COLO829 (cell line): ENCODE data around the gene OR1J4.
"Not testable (repeated sequence)": the region's sequence is repeated elsewhere in the genome, so short reads cannot be mapped to it uniquely, and the experiment has no call there.

Experiments used
- DNase-seq: peaks from one replicate; pipeline ENCODE4 v3.0.0; 2012; ENCODE audit warnings: low spot score

OR1J4 gene, protein sequence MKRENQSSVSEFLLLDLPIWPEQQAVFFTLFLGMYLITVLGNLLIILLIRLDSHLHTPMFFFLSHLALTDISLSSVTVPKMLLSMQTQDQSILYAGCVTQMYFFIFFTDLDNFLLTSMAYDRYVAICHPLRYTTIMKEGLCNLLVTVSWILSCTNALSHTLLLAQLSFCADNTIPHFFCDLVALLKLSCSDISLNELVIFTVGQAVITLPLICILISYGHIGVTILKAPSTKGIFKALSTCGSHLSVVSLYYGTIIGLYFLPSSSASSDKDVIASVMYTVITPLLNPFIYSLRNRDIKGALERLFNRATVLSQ

DNA sequence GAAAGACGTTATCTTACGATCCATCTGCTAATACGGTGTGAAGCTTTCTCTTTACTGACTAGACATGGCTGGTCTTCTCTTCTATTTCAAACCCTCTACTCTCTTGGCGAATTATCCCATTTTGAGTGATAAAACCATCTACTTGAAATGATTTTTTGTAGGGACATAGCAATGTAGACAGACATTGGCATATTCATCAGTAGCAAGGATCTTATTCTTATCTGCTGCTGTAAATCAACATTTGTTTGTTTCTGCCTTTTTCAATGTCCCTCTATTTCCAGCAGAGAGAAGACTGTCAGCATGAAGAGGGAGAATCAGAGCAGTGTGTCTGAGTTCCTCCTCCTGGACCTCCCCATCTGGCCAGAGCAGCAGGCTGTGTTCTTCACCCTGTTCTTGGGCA is at the start of gene OR1J4:
Gene OR1J4, plus strand, starts transcription at position 301 of the 400 bp plus-strand sequence. Its CDS starts 0 bp downstream, at position 301.
- DNase-seq, result no peak

DNA sequence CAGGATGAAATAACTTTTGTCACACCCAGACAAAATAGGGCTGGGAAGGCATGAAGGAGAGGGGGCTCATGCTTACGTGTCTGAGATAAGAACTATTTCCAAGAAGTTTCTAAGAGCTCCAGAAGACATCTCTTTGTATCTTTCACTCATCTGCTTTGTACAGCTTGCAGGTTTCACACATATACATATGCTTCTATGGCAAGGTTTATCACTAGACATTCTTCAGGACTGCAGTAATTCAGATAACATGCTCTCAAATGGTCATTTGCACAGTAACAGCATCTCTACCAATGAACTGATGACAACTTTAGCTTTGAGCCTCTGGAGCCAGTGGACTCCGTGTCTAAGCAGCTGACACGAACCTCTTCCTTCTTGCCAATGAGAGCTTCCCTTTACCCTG is 44.4 kb upstream of the OR1J4 start:
- no peak for DNase-seq

DNA sequence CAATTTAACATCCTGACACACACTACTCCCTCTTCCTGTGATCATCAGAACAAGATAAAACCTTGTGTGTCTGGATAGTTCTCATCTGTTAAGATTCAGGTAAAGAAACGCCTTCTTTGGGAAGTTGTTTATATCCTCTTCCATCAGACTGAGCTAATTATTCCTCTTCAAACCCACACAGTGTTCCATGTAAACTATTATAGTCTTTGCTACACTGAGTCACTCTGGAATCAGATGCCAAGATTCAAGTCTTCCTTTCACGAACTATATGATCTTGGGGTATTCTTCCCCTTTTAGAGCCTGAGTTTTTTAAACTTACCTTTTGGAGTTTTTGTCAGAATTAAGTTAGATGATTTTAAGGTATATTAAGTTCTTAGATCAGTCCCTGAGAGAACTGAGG is 43.2 kb upstream of the OR1J4 start:
- DNase-seq, result no peak

DNA sequence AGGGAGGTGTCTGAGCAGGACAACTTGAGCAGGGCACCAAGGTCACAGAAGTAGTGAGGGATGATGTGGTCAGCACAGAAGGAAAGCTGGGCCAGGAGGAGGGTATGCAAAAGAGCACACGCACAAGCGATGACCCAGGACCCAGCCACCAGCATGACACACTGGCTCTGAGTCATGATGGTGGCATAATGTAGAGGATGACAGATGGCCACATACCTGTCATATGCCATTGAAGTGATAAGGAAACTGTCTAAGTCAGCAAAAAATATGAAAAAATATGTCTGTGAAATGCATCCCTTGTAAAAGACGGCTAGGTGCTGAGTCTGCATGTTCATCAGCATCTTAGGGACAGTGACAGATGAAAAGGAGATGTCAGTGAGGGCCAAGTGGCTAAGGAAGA is 41.6 kb upstream of the OR1J4 start:
- no peak for DNase-seq

DNA sequence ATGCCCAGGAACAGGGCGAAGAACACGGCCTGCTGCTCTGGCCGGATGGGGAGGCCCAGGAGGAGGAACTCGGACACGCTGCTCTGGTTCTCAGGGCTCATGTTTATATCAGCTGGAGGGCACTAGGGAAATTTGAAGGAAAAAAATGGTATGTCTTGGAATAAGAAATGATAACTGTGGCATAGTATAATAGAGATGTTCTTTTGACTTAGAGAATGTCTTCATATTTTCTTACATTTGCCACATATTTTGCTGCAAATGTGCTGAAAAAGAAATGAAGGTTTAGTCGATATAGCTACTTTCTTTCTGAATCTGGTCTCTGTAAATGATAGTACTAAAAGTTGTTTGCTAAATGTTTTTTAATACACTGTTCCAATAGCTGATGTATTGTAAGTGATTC is 41.1 kb upstream of the OR1J4 start, which contains the start of gene OR1J1:
Gene OR1J1, minus strand, starts transcription at position 101 of the 400 bp plus-strand sequence. Its CDS starts 0 bp downstream, at position 101.
- no peak for DNase-seq

DNA sequence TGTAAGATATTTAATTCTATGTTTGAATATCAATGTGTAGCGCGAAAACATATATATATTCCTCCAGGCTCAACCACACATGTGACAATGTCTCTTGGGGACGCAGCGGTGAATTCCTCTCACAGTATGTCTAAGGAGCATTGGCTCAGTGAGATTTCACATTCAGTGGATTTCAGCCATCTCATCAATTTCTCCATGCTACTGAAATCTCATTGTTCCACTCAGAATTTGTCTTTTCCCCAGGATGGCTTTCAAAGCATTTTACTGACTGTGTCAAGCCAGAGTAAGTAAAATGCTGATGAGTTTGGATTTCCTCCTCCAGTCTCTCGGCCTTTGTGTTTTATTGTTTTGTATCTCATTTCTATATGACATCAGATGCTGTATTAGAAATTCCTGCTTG is 39.9 kb upstream of the OR1J4 start:
- DNase-seq, result no peak

DNA sequence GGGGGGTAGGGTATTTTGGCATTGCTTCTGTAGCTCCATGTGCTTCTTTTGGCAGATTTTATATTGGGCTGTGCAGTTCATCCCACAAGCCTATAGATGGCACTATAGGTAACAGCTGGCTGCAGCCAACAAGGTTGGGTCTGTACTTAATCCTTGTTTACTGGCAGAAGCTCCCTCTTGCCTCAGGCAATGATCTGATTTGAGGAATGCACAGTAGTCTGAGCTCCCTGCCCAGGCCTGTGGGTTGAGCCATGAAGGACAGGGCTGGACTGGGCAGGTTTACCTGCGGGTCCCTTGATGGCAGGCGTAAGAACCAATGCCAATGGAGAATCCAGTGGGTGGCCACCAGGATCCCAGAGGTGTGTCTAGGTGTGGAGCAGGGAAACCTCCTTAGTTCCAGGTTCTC is 20.1 kb upstream of the OR1J4 start:
- peak; percentile 68 for DNase-seq

DNA sequence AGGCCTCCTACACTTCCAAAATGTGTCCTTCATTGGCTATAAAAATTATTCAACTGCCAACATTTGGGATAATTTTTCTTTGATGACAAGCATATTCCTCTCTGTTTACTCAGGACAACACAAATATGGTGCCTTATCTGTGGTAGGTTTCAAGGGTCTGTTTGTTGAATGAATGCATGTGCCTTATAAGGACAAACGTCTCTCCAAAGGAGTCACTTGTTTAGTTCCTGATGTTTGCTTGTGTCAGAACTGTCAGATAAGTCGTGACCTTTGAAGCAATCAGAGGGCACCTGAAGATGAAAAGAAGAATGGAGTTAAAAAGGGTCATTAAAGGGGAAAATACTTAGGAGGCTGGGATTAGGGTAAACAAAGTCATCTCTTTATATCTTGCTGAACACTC is 12.0 kb upstream of the OR1J4 start:
- no peak for DNase-seq

DNA sequence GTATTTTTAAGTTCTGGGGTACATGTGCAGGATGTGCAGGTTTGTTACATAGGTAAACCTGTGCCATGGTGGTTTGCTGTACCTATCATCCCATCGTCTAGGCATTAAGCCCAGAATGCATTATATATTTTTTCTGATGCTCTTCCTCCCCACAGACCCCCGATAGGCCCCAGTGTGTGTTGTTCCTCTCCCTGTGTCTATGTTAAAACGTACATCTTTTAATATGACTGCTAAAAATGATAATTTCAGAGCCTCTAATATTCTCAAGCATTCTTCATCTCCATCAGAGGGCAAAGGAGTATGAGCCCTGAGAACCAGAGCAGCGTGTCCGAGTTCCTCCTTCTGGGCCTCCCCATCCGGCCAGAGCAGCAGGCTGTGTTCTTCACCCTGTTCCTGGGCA is 8.4 kb upstream of the OR1J4 start, which contains the start of gene OR1J2:
Gene OR1J2, plus strand, starts transcription at position 301 of the 400 bp plus-strand sequence. Its CDS starts 0 bp downstream, at position 301.
- DNase-seq, result no peak

DNA sequence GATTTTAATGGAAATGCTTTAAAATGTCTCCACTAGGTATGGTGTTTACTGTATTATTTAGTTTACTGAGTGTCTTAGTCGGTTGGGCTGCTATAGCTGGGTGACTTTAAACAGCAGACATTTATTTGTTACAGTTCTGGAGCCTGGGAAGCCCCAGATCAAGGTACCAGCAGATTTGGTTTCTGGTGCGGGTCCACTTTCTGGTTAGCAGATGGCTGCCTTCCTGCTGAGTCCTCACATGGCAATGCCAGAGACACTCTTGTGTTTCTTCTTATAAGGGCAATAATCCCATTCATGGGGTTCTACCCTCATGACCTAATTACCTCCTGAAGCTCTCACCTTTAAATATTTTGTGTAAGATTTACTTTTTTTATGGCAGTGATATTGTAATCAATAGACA is 715 bp upstream of the OR1J4 start:
- DNase-seq, result no peak

DNA sequence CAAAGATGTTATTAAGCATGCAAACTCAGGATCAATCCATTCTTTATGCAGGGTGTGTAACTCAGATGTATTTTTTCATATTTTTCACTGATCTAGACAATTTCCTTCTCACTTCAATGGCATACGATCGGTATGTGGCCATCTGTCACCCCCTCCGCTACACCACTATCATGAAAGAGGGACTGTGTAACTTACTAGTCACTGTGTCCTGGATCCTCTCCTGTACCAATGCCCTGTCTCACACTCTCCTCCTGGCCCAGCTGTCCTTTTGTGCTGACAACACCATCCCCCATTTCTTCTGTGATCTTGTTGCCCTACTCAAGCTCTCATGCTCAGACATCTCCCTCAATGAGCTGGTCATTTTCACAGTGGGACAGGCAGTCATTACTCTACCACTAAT is 435 bp downstream of the OR1J4 start:
- DNase-seq, result no peak

DNA sequence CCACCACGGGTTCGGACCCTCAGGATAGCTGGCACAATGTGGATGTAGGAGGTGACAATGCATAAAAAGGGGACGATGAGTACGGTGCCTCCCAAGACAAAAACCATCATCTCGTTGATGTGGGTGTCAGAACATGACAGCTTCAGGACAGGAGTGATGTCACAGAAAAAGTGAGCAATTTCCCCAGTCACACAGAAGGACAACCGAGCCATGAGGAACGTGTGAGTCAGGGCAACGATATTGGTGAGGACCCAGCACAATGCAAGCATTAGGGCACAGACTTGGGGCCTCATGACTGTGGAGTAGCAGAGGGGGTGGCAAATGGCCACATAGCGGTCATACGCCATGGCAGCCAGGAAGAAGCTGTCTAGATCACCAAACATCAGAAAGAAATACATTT is 7.7 kb downstream of the OR1J4 start:
- DNase-seq, result no peak

DNA sequence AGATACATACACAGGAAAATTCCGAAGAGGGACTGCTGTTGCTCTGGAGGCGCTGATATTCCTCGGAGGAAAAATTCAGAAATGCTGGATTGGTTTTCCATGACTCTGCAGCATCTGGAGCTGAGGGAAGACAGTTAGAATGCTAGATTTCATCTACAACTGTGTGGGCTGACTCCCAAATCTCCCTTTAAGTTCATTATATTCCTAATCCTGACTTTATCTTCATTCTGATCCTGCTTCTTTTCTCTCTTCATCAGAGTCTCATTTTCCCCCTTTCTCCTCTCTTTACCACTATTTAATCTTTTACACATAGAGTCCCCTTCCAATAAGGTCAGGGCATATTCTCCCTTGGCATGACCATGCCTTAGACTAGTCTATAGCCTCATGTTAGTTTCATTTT is 8.3 kb downstream of the OR1J4 start, which contains the start of gene OR1N1:
Gene OR1N1, minus strand, starts transcription at position 101 of the 400 bp plus-strand sequence. Its CDS starts 0 bp downstream, at position 101.
- DNase-seq, result no peak

DNA sequence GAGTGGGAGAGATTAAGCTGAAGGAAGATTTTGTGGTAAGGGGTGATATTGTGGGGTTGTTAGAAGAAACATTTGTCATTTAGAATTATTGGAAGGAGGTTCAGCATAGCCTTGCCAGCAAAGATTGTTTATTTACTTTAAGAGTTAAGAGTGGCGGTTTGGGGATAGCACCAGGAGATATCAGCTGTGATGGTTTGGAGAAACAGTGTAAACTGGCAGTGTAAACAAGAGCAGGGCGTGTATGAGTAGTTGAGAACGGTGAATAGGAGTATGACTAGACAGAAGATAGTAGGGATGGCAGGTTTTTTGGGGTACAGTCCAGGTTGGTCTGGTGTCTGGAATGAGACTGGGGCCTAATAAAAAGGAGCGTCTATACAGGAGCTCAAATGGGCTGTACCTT is 12.2 kb downstream of the OR1J4 start:
- not testable (repeated sequence) for DNase-seq

DNA sequence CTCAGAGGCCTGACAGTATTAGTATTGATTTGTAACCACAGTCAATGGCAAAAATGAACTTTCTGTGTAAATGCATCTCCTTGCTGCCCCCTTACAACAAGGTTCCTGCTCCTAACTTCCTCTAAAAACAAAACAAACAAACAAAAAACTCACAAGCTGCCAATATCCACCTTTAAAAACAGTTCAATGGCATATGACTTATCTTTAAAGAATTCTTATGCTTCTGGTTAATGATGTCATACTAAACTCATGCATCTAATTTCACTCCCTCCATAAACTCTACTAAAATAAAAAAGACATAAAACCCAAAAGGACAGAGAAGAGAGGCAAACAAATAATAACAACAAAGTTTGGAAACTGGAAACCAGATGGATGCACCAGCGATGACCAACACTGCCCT is 17.2 kb downstream of the OR1J4 start:
- DNase-seq, result no peak

DNA sequence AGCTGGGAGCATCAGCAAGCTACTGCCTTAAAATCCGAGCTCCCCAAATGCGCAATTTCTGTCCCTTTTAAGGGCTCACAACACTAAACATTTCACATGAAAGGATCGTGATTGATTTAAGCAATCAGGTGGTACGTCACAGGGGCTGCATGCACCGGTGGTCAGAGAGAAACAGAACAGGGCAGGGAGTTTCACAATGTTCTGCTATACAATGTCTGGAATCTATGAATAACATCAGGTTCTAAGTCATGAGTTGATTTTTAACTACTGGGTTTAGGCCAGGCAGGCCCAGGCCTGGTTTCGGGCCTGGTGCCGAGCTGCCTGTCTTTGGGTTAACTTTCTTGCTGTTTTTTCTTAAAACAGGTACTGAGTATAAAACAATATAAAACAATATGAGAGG is 18.1 kb downstream of the OR1J4 start:
- not testable (repeated sequence) for DNase-seq

DNA sequence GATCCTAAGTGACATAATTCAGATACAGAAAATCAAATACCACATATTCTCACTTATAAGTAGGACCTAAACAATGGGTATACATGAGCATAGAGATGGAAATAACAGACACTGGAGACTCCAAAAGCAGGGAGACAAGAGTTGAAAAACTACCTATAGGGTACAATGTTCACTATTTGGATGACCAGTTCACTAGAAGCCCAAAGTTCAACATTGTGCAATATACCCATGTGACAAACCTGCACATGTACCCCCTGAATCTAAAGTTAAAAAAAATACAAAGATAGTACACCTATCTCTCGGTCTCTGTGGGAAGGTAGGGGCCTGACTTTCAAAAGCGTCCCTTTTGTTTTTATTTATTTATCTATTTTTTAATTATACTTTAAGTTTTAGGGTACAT is 19.8 kb downstream of the OR1J4 start:
- DNase-seq, result no peak

DNA sequence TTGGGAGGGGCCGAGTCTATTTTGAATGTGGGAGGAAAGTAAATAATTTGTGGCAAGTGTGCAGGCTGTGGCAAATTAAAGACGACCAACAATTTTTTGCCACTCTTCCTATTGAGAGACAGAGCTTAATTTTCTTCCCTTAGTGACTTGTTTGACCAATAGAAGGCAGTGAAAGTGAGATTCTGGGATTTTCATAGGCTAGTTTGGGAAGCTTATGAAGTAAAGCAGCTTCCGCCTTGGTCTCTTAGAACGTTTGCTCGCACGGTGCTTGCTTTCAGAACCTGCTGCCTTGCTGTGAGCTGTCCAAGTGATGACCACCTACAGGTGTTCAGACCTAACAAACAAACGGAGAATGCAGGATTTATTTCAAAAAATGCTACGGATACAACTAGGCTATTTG is 27.3 kb downstream of the OR1J4 start:
- no peak for DNase-seq

DNA sequence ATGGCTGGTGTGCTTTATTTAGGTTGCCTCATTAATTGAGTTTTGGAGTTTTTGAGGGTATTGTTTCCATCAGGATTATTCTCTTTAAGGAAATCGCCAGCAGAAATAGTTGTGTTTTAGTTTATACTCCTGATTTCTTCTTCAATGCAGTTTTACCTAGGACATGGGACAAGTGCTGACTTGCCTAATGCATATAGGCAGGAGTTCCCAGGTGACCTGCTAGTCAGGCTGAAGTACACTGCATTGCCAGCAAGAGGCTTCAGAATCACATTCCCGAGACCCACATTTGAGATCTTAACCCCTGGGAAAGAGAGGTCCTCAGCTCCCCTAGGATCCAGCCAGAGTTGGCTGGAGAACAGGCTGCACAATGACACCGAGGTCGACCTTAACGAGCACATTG is 32.4 kb downstream of the OR1J4 start:
- no peak for DNase-seq

DNA sequence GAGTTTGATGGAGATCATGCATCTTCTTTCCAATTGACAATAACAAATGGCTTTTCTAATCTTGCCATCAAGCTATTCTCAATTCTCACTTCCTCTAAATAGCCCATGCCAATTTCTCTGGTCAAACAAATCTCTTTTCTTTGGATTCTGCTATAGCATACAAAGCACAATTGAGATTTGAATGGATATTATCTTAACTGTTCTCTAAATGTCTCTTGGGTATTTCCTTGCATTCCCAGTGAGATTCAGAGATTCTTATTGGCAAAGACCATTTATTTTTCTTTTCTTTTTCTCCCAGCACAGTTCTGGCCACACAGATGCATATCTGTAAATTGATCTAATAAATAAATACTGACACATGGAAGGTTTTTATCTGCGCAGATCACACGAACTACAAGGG is 33.9 kb downstream of the OR1J4 start, which contains the start of gene OR1N2:
Gene OR1N2, plus strand, starts transcription at position 301 of the 400 bp plus-strand sequence. CDS start 100 bp downstream, outside the sequence.
- DNase-seq, result no peak

DNA sequence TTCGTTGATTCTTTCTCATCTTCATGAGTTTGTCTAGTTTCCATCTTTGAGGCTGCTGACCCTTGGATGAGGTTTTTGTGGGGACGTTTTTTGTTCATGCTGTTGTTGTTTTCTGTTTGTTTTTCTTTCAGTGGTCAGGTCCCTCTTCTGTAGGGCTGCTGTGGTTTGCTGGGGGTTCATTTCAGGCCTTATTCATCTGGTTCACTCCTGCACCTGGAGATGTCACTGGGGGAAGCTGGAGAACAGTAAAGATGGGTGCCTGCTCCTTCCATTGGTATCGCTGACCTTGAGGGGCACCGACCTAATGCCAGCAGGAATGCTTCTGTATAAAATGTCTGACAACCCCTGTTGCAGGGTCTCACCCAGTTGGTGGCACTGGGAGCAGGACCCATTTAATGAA is 42.5 kb downstream of the OR1J4 start:
- no peak for DNase-seq

DNA sequence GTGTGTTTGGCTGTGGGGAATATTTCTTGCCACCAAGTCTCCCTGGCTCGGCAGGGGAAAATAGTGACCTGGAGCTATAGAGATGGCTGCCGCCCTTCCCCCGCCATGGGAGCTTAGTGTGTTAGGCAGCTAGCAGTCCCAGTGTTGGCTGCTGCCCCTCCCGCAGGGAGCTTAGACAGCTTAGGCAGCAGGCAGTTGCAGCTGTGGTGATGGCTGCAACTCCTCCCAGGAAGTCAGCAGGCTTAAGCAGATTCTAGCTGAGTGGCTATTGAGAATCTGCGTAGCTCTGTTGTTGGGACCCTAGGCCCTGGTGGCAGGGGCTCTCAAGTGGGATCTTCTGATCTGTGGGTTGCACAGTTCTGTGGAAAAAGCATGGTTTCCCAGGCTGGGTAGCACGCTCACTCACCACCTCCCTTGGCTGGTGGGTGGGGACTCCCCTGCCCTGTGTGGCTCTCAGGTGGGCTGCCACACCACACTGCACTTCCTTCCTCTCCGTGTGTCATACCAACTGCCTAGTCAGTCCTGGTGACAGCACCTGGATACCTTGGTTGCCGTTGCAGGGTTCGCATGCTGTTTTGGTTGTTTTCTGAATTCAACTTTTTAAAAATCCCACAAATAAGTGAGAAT is 43.3 kb downstream of the OR1J4 start:
- DNase-seq, result no peak

DNA sequence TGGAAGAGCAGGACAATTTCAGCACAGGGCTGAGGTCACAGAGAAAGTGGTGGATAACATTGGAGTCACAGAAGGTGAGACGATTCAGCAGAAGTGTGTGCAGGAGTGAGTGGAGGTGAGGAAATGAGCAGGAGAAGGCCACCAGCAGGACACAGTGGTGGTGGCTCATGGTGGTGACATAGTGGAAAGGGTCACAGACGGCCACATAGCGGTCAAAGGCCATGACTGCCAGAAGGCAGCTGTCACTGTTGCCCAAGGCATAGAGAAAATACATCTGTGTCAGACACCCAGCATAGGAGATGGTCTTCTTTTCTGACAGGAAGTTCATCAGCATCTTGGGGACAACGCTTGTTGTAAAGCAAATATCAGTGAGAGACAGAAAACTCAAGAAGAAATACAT is 49.0 kb downstream of the OR1J4 start:
- no peak for DNase-seq
